HUDEP-2 (cell line): Measurements from ENCODE around the gene TMEM53.
A peak's percentile ranks its signal among the peaks of the same experiment; 100 is the strongest.

ENCODE experiments used
- DNase-seq, 76 experiments: peaks; one replicate each; lab custom pipeline; 2025; ENCODE audit not compliant: unreplicated experiment in 76 of 76; lab: John Stamatoyannopoulos, UW

TMEM53 gene

GRCh38 chr1:44609768-44610526 lies 64.3 kb downstream of the TMEM53 start:
- DNase-seq = peak in 32 of 76 experiments; percentile 4 to 81 (median 43)

GRCh38 chr1:44609412-44609767 lies 64.9 kb downstream of the TMEM53 start:
- peak in 66 of 76 experiments; percentile 6 to 81 (median 57) for DNase-seq

GRCh38 chr1:44608141-44608540 lies 66.1 kb downstream of the TMEM53 start:
- peak in 4 of 76 experiments; percentile 2 to 9 (median 7) for DNase-seq

GRCh38 chr1:44606701-44607281 lies 67.5 kb downstream of the TMEM53 start:
- no peak for DNase-seq

- no peak for DNase-seq
Observed at GRCh38 chr1:44605914-44606615, 68.2 kb downstream of the TMEM53 start.

- no peak for DNase-seq
Observed at GRCh38 chr1:44604157-44604955, 69.9 kb downstream of the TMEM53 start.

GRCh38 chr1:44603718-44604117 lies 70.6 kb downstream of the TMEM53 start:
- no peak for DNase-seq
